ENCODE data around the gene EPHA8. TPM values are rescaled to one million over a fixed set of nuclear protein-coding genes. Genes with fewer than 3 reads are reported as not detected.

EPHA8 gene
- total RNA-seq, 1 donor from 2014 or later, result 0.51 TPM

DNA sequence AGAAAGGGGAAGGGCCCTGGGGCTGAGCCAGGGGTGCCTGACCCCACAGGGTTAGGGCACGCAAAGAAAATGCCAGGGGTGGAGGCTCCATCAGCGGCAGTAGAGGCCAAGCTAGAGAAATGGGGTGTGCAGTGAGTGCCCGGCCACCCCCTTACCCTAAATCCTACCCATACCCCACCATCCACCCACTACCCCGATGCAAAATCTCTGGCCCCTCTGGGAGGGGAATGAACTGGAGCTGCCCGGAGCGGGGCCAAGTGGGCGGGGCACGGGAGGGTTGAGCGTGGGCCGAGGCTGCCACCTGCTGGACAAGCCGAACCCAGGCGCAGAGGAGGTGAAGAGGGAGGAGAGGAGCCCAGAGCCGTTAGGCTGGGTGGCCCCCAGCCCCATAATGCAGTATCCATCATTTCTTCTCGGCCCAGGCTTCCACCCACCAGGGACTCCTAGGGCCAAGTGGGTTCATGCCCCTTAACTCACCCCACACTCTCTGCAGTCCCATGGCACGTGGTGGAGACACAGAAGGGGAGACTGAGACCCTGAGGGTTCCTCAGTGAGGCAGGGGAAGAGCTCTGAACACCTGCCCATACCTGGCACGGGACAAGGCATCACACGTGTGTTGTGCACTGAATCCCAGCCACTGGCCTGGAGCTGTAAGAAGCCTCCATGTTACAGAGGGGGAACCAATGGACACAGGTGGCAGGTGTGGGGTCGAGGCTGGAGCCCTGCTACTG, 78.8 kb downstream of the EPHA8 start:
- Mint-ChIP-seq H3K27me3 (ENCODE audit: unreplicated experiment) (peaks cover 7% of the 10 kb centered on the region), H3K4me3 (ENCODE audit: unreplicated experiment) (no peak overlapping the region), H3K9me3 (ENCODE audit: unreplicated experiment) (no peaks in the 10 kb centered on the region), H3K4me1 (ENCODE audit: unreplicated experiment) (no peaks in the 10 kb centered on the region), H3K27ac (ENCODE audit: unreplicated experiment) (no peak overlapping the region), H3K36me3 (ENCODE audit: unreplicated experiment) (no peaks in the 10 kb centered on the region)
- TF ChIP-seq, protein P1, sequence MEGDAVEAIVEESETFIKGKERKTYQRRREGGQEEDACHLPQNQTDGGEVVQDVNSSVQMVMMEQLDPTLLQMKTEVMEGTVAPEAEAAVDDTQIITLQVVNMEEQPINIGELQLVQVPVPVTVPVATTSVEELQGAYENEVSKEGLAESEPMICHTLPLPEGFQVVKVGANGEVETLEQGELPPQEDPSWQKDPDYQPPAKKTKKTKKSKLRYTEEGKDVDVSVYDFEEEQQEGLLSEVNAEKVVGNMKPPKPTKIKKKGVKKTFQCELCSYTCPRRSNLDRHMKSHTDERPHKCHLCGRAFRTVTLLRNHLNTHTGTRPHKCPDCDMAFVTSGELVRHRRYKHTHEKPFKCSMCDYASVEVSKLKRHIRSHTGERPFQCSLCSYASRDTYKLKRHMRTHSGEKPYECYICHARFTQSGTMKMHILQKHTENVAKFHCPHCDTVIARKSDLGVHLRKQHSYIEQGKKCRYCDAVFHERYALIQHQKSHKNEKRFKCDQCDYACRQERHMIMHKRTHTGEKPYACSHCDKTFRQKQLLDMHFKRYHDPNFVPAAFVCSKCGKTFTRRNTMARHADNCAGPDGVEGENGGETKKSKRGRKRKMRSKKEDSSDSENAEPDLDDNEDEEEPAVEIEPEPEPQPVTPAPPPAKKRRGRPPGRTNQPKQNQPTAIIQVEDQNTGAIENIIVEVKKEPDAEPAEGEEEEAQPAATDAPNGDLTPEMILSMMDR (IDR thresholded peaks at IDR 0.05), result peak; percentile 98
- peak; percentile 93 for DNase-seq (ENCODE audit: extremely low spot score, unreplicated experiment)

DNA sequence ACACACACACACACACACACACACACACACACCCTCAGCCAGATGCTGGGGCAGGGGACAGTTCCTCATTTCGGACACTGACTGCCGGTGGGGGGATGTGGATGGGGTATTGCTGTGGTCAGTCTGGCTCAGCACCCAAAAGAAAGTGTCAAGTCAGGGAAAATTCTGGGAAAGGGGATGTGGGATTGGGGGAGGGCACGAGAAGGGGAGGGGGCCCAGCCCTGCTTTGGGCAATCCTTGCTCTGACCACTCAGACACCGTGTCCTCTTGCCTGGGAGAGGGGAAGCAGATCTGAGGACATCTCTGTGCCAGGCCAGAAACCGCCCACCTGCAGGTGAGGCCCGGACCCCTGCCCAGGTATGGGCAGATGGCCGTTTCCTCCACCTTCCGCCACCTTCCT, 80.1 kb downstream of the EPHA8 start, which contains the start of gene C1QC:
C1QC (plus strand) TSS at position 253 of the 400 bp plus-strand sequence. CDS start 391 bp downstream, outside the sequence.
- no peaks in the 10 kb centered on the region for H3K36me3 Mint-ChIP-seq (ENCODE audit: unreplicated experiment)
- no peak for DNase-seq (ENCODE audit: extremely low spot score, unreplicated experiment)
- no peaks in the 10 kb centered on the region for H3K4me1 Mint-ChIP-seq (ENCODE audit: unreplicated experiment)
- no peaks in the 10 kb centered on the region for H3K9me3 Mint-ChIP-seq (ENCODE audit: unreplicated experiment)
- no peak within 1 kb of the TSS for H3K27ac Mint-ChIP-seq (ENCODE audit: unreplicated experiment)
- peaks cover 8% of the 10 kb centered on the region for H3K27me3 Mint-ChIP-seq (ENCODE audit: unreplicated experiment)
- H3K4me3 Mint-ChIP-seq (ENCODE audit: unreplicated experiment), result no peak within 1 kb of the TSS
- TF ChIP-seq, protein P1 (IDR thresholded peaks at IDR 0.05), result no peak

DNA sequence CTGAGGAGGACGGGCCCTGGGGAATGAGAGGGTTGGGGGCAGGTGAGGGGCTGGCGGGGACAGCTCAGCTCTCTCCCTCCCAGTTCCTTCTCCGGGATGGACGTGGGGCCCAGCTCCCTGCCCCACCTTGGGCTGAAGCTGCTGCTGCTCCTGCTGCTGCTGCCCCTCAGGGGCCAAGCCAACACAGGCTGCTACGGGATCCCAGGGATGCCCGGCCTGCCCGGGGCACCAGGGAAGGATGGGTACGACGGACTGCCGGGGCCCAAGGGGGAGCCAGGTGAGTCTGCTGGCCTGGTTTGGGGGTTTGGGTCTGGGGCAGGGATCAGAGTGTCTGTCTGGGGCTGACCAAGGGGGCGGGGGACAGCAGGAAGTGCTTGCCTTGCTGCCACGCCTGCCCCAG, 80.6 kb downstream of the EPHA8 start:
- Mint-ChIP-seq H3K4me1 (ENCODE audit: unreplicated experiment) (no peaks in the 10 kb centered on the region), H3K4me3 (ENCODE audit: unreplicated experiment) (no peak overlapping the region), H3K9me3 (ENCODE audit: unreplicated experiment) (no peaks in the 10 kb centered on the region), H3K27me3 (ENCODE audit: unreplicated experiment) (peaks cover 8% of the 10 kb centered on the region), H3K27ac (ENCODE audit: unreplicated experiment) (no peak overlapping the region), H3K36me3 (ENCODE audit: unreplicated experiment) (no peaks in the 10 kb centered on the region)
- no peak for DNase-seq (ENCODE audit: extremely low spot score, unreplicated experiment)
- TF ChIP-seq, protein P1 (IDR thresholded peaks at IDR 0.05), result no peak

DNA sequence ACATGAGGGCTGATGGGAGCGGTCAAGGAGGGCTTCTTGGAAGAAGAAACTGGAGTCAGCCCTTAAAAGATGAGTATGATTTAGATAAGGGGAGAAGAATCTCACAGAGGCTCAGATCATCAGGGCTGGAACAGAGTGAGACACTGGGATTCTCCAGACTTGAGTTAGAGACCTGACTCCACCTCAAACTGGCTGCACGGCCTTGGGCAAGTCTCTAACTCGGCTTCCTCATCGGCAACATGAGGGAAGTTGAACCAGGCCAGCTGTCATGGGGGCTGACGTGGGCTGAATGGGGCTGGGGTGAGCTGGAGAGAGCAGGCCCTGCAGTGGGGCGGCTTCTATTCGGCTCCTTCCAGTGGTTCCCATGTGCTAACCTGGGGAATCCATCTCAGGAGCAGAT, 82.6 kb downstream of the EPHA8 start:
- H3K36me3 Mint-ChIP-seq (ENCODE audit: unreplicated experiment), result no peaks in the 10 kb centered on the region
- TF ChIP-seq, protein P1 (IDR thresholded peaks at IDR 0.05), result no peak
- H3K4me3 Mint-ChIP-seq (ENCODE audit: unreplicated experiment), result no peak overlapping the region
- H3K27ac Mint-ChIP-seq (ENCODE audit: unreplicated experiment), result no peak overlapping the region
- no peaks in the 10 kb centered on the region for H3K9me3 Mint-ChIP-seq (ENCODE audit: unreplicated experiment)
- no peak for DNase-seq (ENCODE audit: extremely low spot score, unreplicated experiment)
- H3K27me3 Mint-ChIP-seq (ENCODE audit: unreplicated experiment), result peaks cover 10% of the 10 kb centered on the region
- H3K4me1 Mint-ChIP-seq (ENCODE audit: unreplicated experiment), result no peaks in the 10 kb centered on the region

DNA sequence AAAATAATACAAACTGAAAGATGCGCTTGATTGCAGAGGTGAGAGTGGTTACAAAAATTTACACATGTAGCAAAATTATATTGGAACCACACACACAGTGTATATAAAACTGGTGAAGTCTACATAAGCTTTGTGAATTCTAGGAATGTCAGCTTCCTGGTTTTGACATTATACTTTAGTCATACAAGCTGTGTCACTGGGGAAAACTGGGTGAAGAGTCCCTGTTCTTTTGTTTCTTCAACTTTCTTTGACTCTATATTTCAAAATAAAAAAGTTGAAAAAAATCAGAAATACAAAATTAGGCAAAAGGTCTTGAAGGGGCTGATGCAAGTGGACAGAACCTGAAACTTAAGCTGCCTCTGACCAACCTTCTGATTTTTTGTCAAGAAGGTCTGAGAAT, 83.1 kb downstream of the EPHA8 start:
- H3K36me3 Mint-ChIP-seq (ENCODE audit: unreplicated experiment), result no peaks in the 10 kb centered on the region
- DNase-seq (ENCODE audit: extremely low spot score, unreplicated experiment), result no peak
- H3K27ac Mint-ChIP-seq (ENCODE audit: unreplicated experiment), result no peak overlapping the region
- no peaks in the 10 kb centered on the region for H3K4me1 Mint-ChIP-seq (ENCODE audit: unreplicated experiment)
- H3K27me3 Mint-ChIP-seq (ENCODE audit: unreplicated experiment), result peaks cover 11% of the 10 kb centered on the region
- TF ChIP-seq, protein P1 (IDR thresholded peaks at IDR 0.05), result no peak
- H3K9me3 Mint-ChIP-seq (ENCODE audit: unreplicated experiment), result no peaks in the 10 kb centered on the region
- H3K4me3 Mint-ChIP-seq (ENCODE audit: unreplicated experiment), result no peak overlapping the region

Measured in osteocyte (in vitro differentiated cells).